ENCODE results near the gene RAB29.

DNA sequence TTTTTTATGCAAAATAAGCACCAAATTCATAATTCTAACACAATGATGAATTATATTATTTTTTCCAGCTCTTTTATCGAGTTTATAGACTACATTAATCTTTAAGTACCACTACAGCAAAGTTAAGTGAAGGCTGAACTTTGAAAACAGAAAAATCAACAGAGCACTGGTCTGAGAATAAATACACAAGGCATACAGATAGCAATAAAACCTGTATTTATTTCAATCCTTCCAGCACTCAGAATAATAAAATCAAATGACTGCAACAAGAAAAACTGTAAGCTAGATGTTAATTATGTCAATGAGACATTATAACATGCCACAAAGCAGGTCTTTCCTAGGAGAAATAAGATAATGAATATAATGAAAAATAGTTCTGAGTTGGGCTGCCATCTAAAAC lies 49.8 kb downstream of the RAB29 start:
- TF ChIP-seq SUZ12 (IDR thresholded peaks at IDR 0.05; ENCODE audit: extremely low read depth, insufficient read depth, insufficient read length), result no peak
- TF ChIP-seq ZNF274 (IDR thresholded peaks at IDR 0.05; ENCODE audit: low read depth, low read length), result no peak
- no peak for TF ChIP-seq YY1 (IDR thresholded peaks at IDR 0.05; ENCODE audit: insufficient read depth, insufficient read length)
